IMR-90 (cell line): Measurements from ENCODE around the gene EGFL7. TPM values are rescaled to one million over a fixed set of nuclear protein-coding genes. Genes with fewer than 3 reads are reported as not detected.

Source experiments
- ATAC-seq: fragments of 200-7000 bp; cut with Tn5 transposase; 2 replicates; pipeline ENCODE4 v1.9.1; 2020; ENCODE audit warnings: low read depth, mild to moderate bottlenecking, moderate library complexity
- BruUV-seq: library from RNA; stranded (reverse); fragments of 400-500 nt; replicated peaks from 2 replicates; lab custom pipeline; 2021; lab: Mats Ljungman, UMichigan
- CTCF ChIA-PET: fragments of 300-600 bp; formaldehyde crosslinking; extraction: SDS; loops from one replicate; lab custom pipeline; 2021; ENCODE audit warnings: antibody characterized with exemption; lab: Yijun Ruan, JAX
- POLR2A ChIA-PET: fragments of 300-600 bp; sonication (Branson Sonifier 250); formaldehyde crosslinking; loops from one replicate; lab custom pipeline; 2022; ENCODE audit warnings: antibody characterized with exemption; ENCODE audit not compliant: unreplicated experiment; lab: Charles Lee
- DNase-seq: peaks from one replicate; pipeline ENCODE4 v3.0.0; 2013
- H2AFZ ChIP-seq: replicated peaks from 2 replicates; pipeline ENCODE3; 2013; ENCODE audit warnings: low read length, mild to moderate bottlenecking; ENCODE audit not compliant: poor library complexity
- H2AK5ac ChIP-seq: 2 replicates; pipeline ENCODE4 v1.6.1; 2013; ENCODE audit warnings: low read depth, low read length, inconsistent platforms
- H2AK9ac ChIP-seq: replicated peaks from 2 replicates; pipeline ENCODE3; 2013; ENCODE audit warnings: mild to moderate bottlenecking, low read depth, low read length, moderate library complexity; ENCODE audit not compliant: poor library complexity
- H2BK120ac ChIP-seq: 2 replicates; pipeline ENCODE4 v1.6.1; 2013; ENCODE audit warnings: low read depth, low read length, inconsistent platforms
- H2BK15ac ChIP-seq: 3 replicates; pipeline ENCODE4 v1.6.1; 2013; ENCODE audit warnings: low read depth, low read length, inconsistent platforms
- H2BK20ac ChIP-seq: 2 replicates; pipeline ENCODE4 v1.6.1; 2013; ENCODE audit warnings: low read depth, mild to moderate bottlenecking, inconsistent platforms, low read length, moderate library complexity
- H2BK5ac ChIP-seq: 2 replicates; pipeline ENCODE4 v1.6.1; 2013; ENCODE audit warnings: mild to moderate bottlenecking, low read depth, low read length, inconsistent platforms; ENCODE audit not compliant: poor library complexity, severe bottlenecking
- H3K14ac ChIP-seq: replicated peaks from 2 replicates; pipeline ENCODE4 v1.6.1; 2013; ENCODE audit warnings: low read depth, low read length, inconsistent platforms
- H3K18ac ChIP-seq: 2 replicates; pipeline ENCODE4 v1.6.1; 2013; ENCODE audit warnings: low read depth, low read length, control low read depth
- H3K23ac ChIP-seq: 2 replicates; pipeline ENCODE4 v1.6.1; 2013; ENCODE audit warnings: low read depth, low read length, inconsistent platforms
- H3K27ac ChIP-seq: 2 replicates; pipeline ENCODE4 v1.5.1; 2013; ENCODE audit warnings: mild to moderate bottlenecking, control low read depth, low read length; ENCODE audit not compliant: insufficient read depth
- H3K27me3 ChIP-seq: 2 replicates; pipeline ENCODE4 v1.6.1; 2013; ENCODE audit warnings: low read length; ENCODE audit not compliant: control insufficient read depth, insufficient read depth
- H3K36me3 ChIP-seq: 2 replicates; pipeline ENCODE4 v1.6.1; 2013; ENCODE audit warnings: low read length, mixed read lengths; ENCODE audit not compliant: control insufficient read depth, insufficient read depth
- H3K4ac ChIP-seq: 2 replicates; pipeline ENCODE4 v1.6.1; 2013; ENCODE audit warnings: low read depth, low read length, inconsistent platforms
- H3K4me1 ChIP-seq: 2 replicates; pipeline ENCODE4 v1.6.1; 2013; ENCODE audit warnings: low read length, mixed read lengths; ENCODE audit not compliant: control insufficient read depth, insufficient read depth
- H3K4me2 ChIP-seq: 2 replicates; pipeline ENCODE4 v1.6.1; 2013; ENCODE audit warnings: low read depth, mild to moderate bottlenecking, control low read depth, low read length, moderate library complexity
- H3K4me3 ChIP-seq: 2 replicates; pipeline ENCODE4 v1.5.1; 2013; ENCODE audit warnings: low read depth, mild to moderate bottlenecking, control low read depth, low read length, moderate library complexity; ENCODE audit not compliant: insufficient read depth
- H3K56ac ChIP-seq: 2 replicates; pipeline ENCODE4 v1.6.1; 2013; ENCODE audit warnings: low read length, inconsistent platforms; ENCODE audit not compliant: insufficient read depth; ENCODE audit errors: extremely low read depth
- H3K79me1 ChIP-seq, 2 experiments: 2 replicates each; pipeline ENCODE4 v1.6.1; 2013; ENCODE audit warnings: low read length in 2 of 2, inconsistent platforms in 1 of 2, low read depth in 1 of 2
- H3K9ac ChIP-seq: 2 replicates; pipeline ENCODE4 v1.6.1; 2013; ENCODE audit warnings: low read depth, low read length, control low read depth
- H3K9me1 ChIP-seq: 2 replicates; pipeline ENCODE4 v1.6.1; 2013; ENCODE audit warnings: low read length, inconsistent platforms; ENCODE audit not compliant: insufficient read depth
- H3K9me3 ChIP-seq: 2 replicates; pipeline ENCODE4 v1.6.1; 2013; ENCODE audit warnings: low read length; ENCODE audit not compliant: control insufficient read depth, insufficient read depth
- H4K20me1 ChIP-seq: 2 replicates; pipeline ENCODE4 v1.6.1; 2013; ENCODE audit warnings: low read length, inconsistent platforms; ENCODE audit not compliant: insufficient read depth
- H4K5ac ChIP-seq: 2 replicates; pipeline ENCODE4 v1.6.1; 2013; ENCODE audit warnings: mild to moderate bottlenecking, low read depth, low read length, control low read depth
- H4K8ac ChIP-seq, 2 experiments: 2 replicates each; pipeline ENCODE4 v1.6.1; 2013; ENCODE audit warnings: low read depth in 2 of 2, low read length in 2 of 2, control low read depth in 1 of 2, inconsistent platforms in 1 of 2
- H4K91ac ChIP-seq: 2 replicates; pipeline ENCODE4 v1.6.1; 2013; ENCODE audit warnings: low read depth, low read length, inconsistent platforms; ENCODE audit not compliant: insufficient read depth
- POLR2A ChIP-seq: IDR thresholded peaks from 2 replicates; pipeline ENCODE4 v1.6.1; 2012; ENCODE audit warnings: mild to moderate bottlenecking, low read depth, low read length
- WGBS, 2 experiments: methylation state at CpG; one replicate each; pipeline versions ENCODE4 v1.1.5 to v1.1.7; 2013; ENCODE audit warnings: missing lambda C conversion rate in 2 of 2; ENCODE audit not compliant: insufficient read length in 1 of 2; ENCODE audit errors: extremely low coverage in 2 of 2; 5-methylcytosine and 5-hydroxymethylcytosine counted together
- dilution Hi-C: fragments of 300-500 bp; cut with HindIII; formaldehyde crosslinking; loops from one replicate; pipeline ENCODE4 v1.14.3; 2018; ENCODE audit warnings: low sequenced_read_pairs; ENCODE audit not compliant: unreplicated experiment
- in situ Hi-C: fragments of 300-500 bp; cut with MboI; formaldehyde crosslinking; loops from 3 replicates; pipeline ENCODE4 v1.14.3; 2019; ENCODE audit warnings: low sequenced_read_pairs, inconsistent platforms, mixed read lengths
- intact Hi-C: fragments of 100-400 bp; cut with micrococcal nuclease; formaldehyde crosslinking; loops from 2 replicates; pipeline ENCODE4 v1.10.0; 2022
- polyA plus RNA-seq, 3 experiments: library from polyadenylated mRNA; depleted of rRNA; stranded (reverse); fragments of >200 nt; gene quantifications; 2 replicates each; pipeline ENCODE4 v1.2.3, GENCODE V29; 2012; ENCODE audit warnings: low replicate concordance in 1 of 3
- total RNA-seq: library from RNA; depleted of rRNA; stranded (reverse); fragments of >200 nt; gene quantifications from 2 replicates; pipeline ENCODE4 v1.2.3, GENCODE V29; 2012
- TF ChIP-seq, protein P1 (sequence below): fragments of 150-350 bp; IDR thresholded peaks from 2 replicates; pipeline ENCODE4 v1.6.1; 2017; ENCODE audit warnings: mild to moderate bottlenecking, antibody characterized with exemption, low read length, low read depth

The EGFL7 gene
- total and polyA plus RNA-seq, 2 of the 4 experiments (the other 2 are of a cell fraction): 2.2 to 10.4 TPM

DNA sequence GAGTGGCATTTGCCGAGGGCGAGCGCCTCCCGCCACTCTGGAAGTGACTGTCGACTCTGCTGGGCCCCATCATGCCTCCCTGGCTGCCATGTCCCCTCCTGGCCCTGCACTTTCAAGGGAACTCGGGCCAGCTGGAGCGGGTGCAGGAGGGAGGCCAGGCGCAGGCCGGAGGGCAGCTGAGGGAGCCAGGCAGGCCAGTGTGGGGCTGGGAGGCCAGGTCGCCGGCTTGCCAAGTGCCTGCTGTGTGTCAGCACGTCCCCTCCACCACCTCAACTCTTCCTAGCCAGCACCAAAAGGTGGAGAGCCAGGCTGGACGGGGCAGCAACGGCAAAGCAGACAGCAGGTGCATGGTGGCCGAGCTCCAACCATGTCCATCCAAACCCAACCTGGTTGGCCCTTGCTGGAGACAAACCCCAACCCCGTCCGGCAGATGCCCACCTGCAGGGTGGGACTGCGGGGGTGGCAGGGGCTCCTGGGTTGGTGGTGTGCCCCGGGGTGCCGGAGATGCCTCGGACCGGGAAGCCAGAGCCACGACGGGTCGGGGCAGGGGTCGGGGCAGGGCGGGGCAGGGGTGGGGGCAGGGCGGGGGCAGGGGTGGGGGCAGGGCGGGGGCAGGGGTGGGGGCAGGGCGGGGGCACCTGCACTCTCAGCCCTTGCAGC, 36.5 kb upstream of the EGFL7 start:
- Histone ChIP-seq H4K20me1 (peaks cover 7% of the 10 kb centered on the region; the same call in 1 of the 2 replicates), H3K9ac (no peak overlapping the region), H3K27ac (no peak overlapping the region), H2BK120ac (no peak overlapping the region), H4K91ac (no peak overlapping the region), H3K4me3 (no peak overlapping the region), H2BK5ac (no peak overlapping the region), H3K23ac (no peak overlapping the region), H2BK15ac (no peak overlapping the region), H3K79me1 (no peaks in the 10 kb centered on the region; a peak in 1 of 4 replicates), H3K27me3 (no peaks in the 10 kb centered on the region; the same call in 1 of the 2 replicates), H3K4ac (no peak overlapping the region), H3K4me2 (no peak overlapping the region), H3K36me3 (no peaks in the 10 kb centered on the region), H3K14ac (no peak overlapping the region), H4K8ac (no peak overlapping the region), H2BK20ac (no peak overlapping the region), H3K56ac (no peak overlapping the region), H2AK5ac (no peak overlapping the region), H3K18ac (no peak overlapping the region), H3K4me1 (peaks cover 5% of the 10 kb centered on the region; the same call in 1 of the 2 replicates), H3K9me3 (no peaks in the 10 kb centered on the region), H3K9me1 (peaks cover 4% of the 10 kb centered on the region; the same call in 1 of the 2 replicates), H4K5ac (no peak overlapping the region), H2AK9ac (no peak overlapping the region), H2AFZ (no peak overlapping the region)
- no peak for TF ChIP-seq POLR2A
- TF ChIP-seq, protein P1, sequence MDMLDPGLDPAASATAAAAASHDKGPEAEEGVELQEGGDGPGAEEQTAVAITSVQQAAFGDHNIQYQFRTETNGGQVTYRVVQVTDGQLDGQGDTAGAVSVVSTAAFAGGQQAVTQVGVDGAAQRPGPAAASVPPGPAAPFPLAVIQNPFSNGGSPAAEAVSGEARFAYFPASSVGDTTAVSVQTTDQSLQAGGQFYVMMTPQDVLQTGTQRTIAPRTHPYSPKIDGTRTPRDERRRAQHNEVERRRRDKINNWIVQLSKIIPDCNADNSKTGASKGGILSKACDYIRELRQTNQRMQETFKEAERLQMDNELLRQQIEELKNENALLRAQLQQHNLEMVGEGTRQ: no peak
- no peak for ATAC-seq
- dilution Hi-C loops: no loop called here
- intact Hi-C loops: no loop called here
- DNase-seq: no peak
- ChIA-PET POLR2A (no interaction called here), CTCF (interaction anchor here (0.9 to 2.2 kb wide), 5 partner anchors 10 to 141 kb away, joined by 3 to 16 read pairs (median 3); partner anchors contain the start of gene NOTCH1)
- no TSS peak for BruUV-seq
- WGBS, 2 experiments: 79% methylated on average over 7 of the region's 30 CpGs; no CpG with 5 or more reads in 1 of the 2 experiments
- in situ Hi-C loops: no loop called here
